ENCODE measurements around the gene MSANTD4. TPM values are rescaled to one million over a fixed set of nuclear protein-coding genes. Genes with fewer than 3 reads are reported as not detected.
A peak's percentile ranks its signal among the peaks of the same experiment; 100 is the strongest.
"Not testable (repeated sequence)": the region's sequence is repeated elsewhere in the genome, so short reads cannot be mapped to it uniquely, and the experiment has no call there.

The MSANTD4 gene
- 16.2 and 18.1 TPM in 2 replicates for total RNA-seq (2014; rRNA removed; shearing (Covaris generic))

- peak; percentile 97 for DNase-seq (ENCODE audit: low spot score)
These were observed at the start of gene MSANTD4 for GRCh38 chr11:106021967-106022794. Gene MSANTD4 (minus strand): TSS chr11:106022240. CDS start chr11:106010917, 11,323 bp downstream.

GRCh38 chr11:106070606-106071005, 48.6 kb upstream of the MSANTD4 start:
- no peak for DNase-seq (ENCODE audit: low spot score)

- DNase-seq (ENCODE audit: low spot score), result no peak
These were observed 41.0 kb upstream of the MSANTD4 start for GRCh38 chr11:106063009-106063408.

- DNase-seq (ENCODE audit: low spot score), result no peak
These were observed 40.2 kb upstream of the MSANTD4 start for GRCh38 chr11:106061954-106062949.

GRCh38 chr11:106061249-106061784, 39.3 kb upstream of the MSANTD4 start:
- no peak for DNase-seq (ENCODE audit: low spot score)

GRCh38 chr11:106059617-106060016, 37.6 kb upstream of the MSANTD4 start:
- DNase-seq (ENCODE audit: low spot score), result no peak

GRCh38 chr11:106058377-106058776, 36.3 kb upstream of the MSANTD4 start:
- not testable (repeated sequence) for DNase-seq (ENCODE audit: low spot score)

GRCh38 chr11:106051103-106051502, 29.1 kb upstream of the MSANTD4 start:
- no peak for DNase-seq (ENCODE audit: low spot score)

GRCh38 chr11:106049727-106050476, 27.9 kb upstream of the MSANTD4 start:
- DNase-seq (ENCODE audit: low spot score), result no peak

GRCh38 chr11:106047631-106048030, 25.6 kb upstream of the MSANTD4 start:
- no peak for DNase-seq (ENCODE audit: low spot score)

GRCh38 chr11:106043540-106043939, 21.5 kb upstream of the MSANTD4 start:
- no peak for DNase-seq (ENCODE audit: low spot score)

- no peak for DNase-seq (ENCODE audit: low spot score)
These were observed 10.8 kb upstream of the MSANTD4 start for GRCh38 chr11:106032861-106033260.

GRCh38 chr11:106031936-106032335, 9.9 kb upstream of the MSANTD4 start:
- no peak for DNase-seq (ENCODE audit: low spot score)

- DNase-seq (ENCODE audit: low spot score), result no peak
These were observed 9.3 kb upstream of the MSANTD4 start for GRCh38 chr11:106031202-106031810.

GRCh38 chr11:106030609-106031008, 8.6 kb upstream of the MSANTD4 start:
- no peak for DNase-seq (ENCODE audit: low spot score)

- no peak for DNase-seq (ENCODE audit: low spot score)
These were observed 795 bp upstream of the MSANTD4 start for GRCh38 chr11:106022795-106023275.

GRCh38 chr11:106021181-106021966, 666 bp downstream of the MSANTD4 start:
- DNase-seq (ENCODE audit: low spot score), result no peak

- DNase-seq (ENCODE audit: low spot score), result no peak
These were observed 4.9 kb downstream of the MSANTD4 start for GRCh38 chr11:106017093-106017492.

- no peak for DNase-seq (ENCODE audit: low spot score)
These were observed 7.0 kb downstream of the MSANTD4 start for GRCh38 chr11:106015066-106015465.

GRCh38 chr11:106014620-106015019, 7.4 kb downstream of the MSANTD4 start:
- no peak for DNase-seq (ENCODE audit: low spot score)
